K562 (cell line): ENCODE results near the gene GPR142. TPM values are rescaled to one million over a fixed set of nuclear protein-coding genes. Genes with fewer than 3 reads are reported as not detected.

Source experiments
- ATAC-seq: fragments of 200-7000 bp; cut with Tn5 transposase; 3 replicates; pipeline ENCODE4 v1.9.1; 2020; ENCODE audit warnings: moderate library complexity
- BruUV-seq: library from RNA; stranded (reverse); fragments of 400-500 nt; replicated peaks from 2 replicates; lab custom pipeline; 2021; lab: Mats Ljungman, UMichigan
- CTCF ChIA-PET: fragments of 300-600 bp; formaldehyde crosslinking; extraction: SDS; loops from one replicate; lab custom pipeline; 2021; ENCODE audit warnings: low intra/inter-chr PET ratio; lab: Yijun Ruan, JAX
- POLR2A ChIA-PET: fragments of 300-600, 350-650 bp; sonication (Branson Sonifier 250); formaldehyde crosslinking; extraction: SDS; loops from one replicate; lab custom pipeline; 2021; ENCODE audit warnings: antibody characterized with exemption, inconsistent platforms; lab: Yijun Ruan, JAX
- DNase-seq, 4 experiments: peaks; one replicate each; pipeline versions ENCODE4 v3.0.0 to v3.0.0-alpha.2; 2011 to 2018; ENCODE audit warnings: low spot score in 3 of 4, mixed read lengths in 3 of 4; ENCODE audit errors: extremely low read depth in 1 of 4
- FAIRE-seq: peaks from 2 replicates; lab custom pipeline; 2011; peaks lifted over from hg19 to GRCh38; lab: Jason Lieb, UNC
- H2AFZ ChIP-seq: 2 replicates; pipeline ENCODE4 v1.6.0; 2011; ENCODE audit warnings: low read depth, low read length, control low read depth, inconsistent platforms
- H3K27ac ChIP-seq: fragments of 200-600 bp; 3 replicates; pipeline ENCODE4 v1.8.0; 2011; ENCODE audit warnings: low read depth, mild to moderate bottlenecking, control low read depth, inconsistent platforms, low read length, moderate library complexity, mixed read lengths; ENCODE audit errors: extremely low read depth
- H3K27me3 ChIP-seq, 2 experiments: fragments of 300-600 bp in 1 of 2; 2 replicates in 1 of 2; 3 replicates in 1 of 2; pipeline versions ENCODE4 v1.6.0 to v1.8.0; 2011; ENCODE audit warnings: inconsistent platforms in 2 of 2, low read length in 2 of 2, mild to moderate bottlenecking in 1 of 2, mixed read lengths in 1 of 2, moderate library complexity in 1 of 2; ENCODE audit not compliant: control insufficient read depth in 2 of 2, insufficient read depth in 2 of 2
- H3K36me3 ChIP-seq: fragments of 300-600 bp; 3 replicates; pipeline ENCODE4 v1.8.0; 2011; ENCODE audit warnings: mild to moderate bottlenecking, low read length, inconsistent platforms; ENCODE audit not compliant: control insufficient read depth, insufficient read depth
- H3K4me1 ChIP-seq, 2 experiments: fragments of 200-600 bp in 1 of 2; replicated peaks in 1 of 2; 2 replicates in 1 of 2; 3 replicates in 1 of 2; pipeline versions ENCODE4 v1.5.1 to v1.8.0; 2011; ENCODE audit warnings: inconsistent platforms in 2 of 2, low read length in 2 of 2, mild to moderate bottlenecking in 1 of 2, mixed read lengths in 1 of 2, moderate library complexity in 1 of 2; ENCODE audit not compliant: control insufficient read depth in 2 of 2, insufficient read depth in 2 of 2
- H3K4me2 ChIP-seq: 2 replicates; pipeline ENCODE4 v1.6.1; 2011; ENCODE audit warnings: low read length, control low read depth, inconsistent platforms, mixed read lengths; ENCODE audit not compliant: insufficient read depth
- H3K4me3 ChIP-seq: fragments of 200-600 bp; sonication (generic), shearing (Covaris generic); 2 replicates; pipeline ENCODE4 v1.5.1; 2016; ENCODE audit warnings: control low read depth, inconsistent platforms
- H3K79me2 ChIP-seq: fragments of 200-600 bp; 3 replicates; pipeline ENCODE4 v1.8.0; 2011; ENCODE audit warnings: low read length, inconsistent platforms; ENCODE audit not compliant: control insufficient read depth, insufficient read depth
- H3K9ac ChIP-seq, 2 experiments: 2 replicates each; pipeline versions ENCODE4 v1.6.0 to v1.6.1; 2011; ENCODE audit warnings: low read depth in 2 of 2, low read length in 2 of 2, control low read depth in 1 of 2, inconsistent platforms in 1 of 2, mild to moderate bottlenecking in 1 of 2, mixed read lengths in 1 of 2; ENCODE audit not compliant: insufficient read depth in 1 of 2
- H3K9me1 ChIP-seq: one replicate; pipeline ENCODE4 v1.6.0; 2011; ENCODE audit warnings: inconsistent platforms, mild to moderate bottlenecking, low read length, moderate library complexity; ENCODE audit not compliant: control insufficient read depth, insufficient read depth
- H3K9me3 ChIP-seq: replicated peaks from 2 replicates; pipeline ENCODE4 v1.5.1; 2011; ENCODE audit warnings: low read depth, low read length, inconsistent platforms; ENCODE audit not compliant: control insufficient read depth, insufficient read depth
- H4K20me1 ChIP-seq: replicated peaks from 2 replicates; pipeline ENCODE4 v1.6.1; 2011; ENCODE audit warnings: low read length, inconsistent platforms, mixed read lengths; ENCODE audit not compliant: control insufficient read depth, insufficient read depth
- BCLAF1 ChIP-seq, 2 experiments: fragments of 450-650 bp in 1 of 2; IDR thresholded peaks; 2 replicates each; pipeline ENCODE4 v1.6.1; 2011 to 2017; ENCODE audit warnings: low read depth in 2 of 2, antibody characterized with exemption in 1 of 2, borderline replicate concordance in 1 of 2, low read length in 1 of 2, mild to moderate bottlenecking in 1 of 2, mixed read lengths in 1 of 2; ENCODE audit not compliant: control insufficient read depth in 1 of 2
- E4F1 ChIP-seq: fragments of 250-450 bp; sonication (Bioruptor Pico); IDR thresholded peaks from 2 replicates; pipeline ENCODE4 v1.5.0; 2021; ENCODE audit warnings: mild to moderate bottlenecking, borderline replicate concordance
- ETV1 ChIP-seq: fragments of 450-650 bp; conservative IDR thresholded peaks from 2 replicates; pipeline ENCODE4 v1.6.1; 2016; ENCODE audit warnings: missing genetic modification characterization, control low read depth, low read depth, missing compliant biosample characterization
- KAT2B ChIP-seq: IDR thresholded peaks from one replicate; pipeline ENCODE4 v1.6.1; 2012; ENCODE audit warnings: low read depth, mild to moderate bottlenecking, control low read depth, inconsistent platforms, low read length, moderate library complexity
- MITF ChIP-seq: IDR thresholded peaks from 2 replicates; pipeline ENCODE4 v1.6.1; 2014; ENCODE audit warnings: antibody characterized with exemption
- NCOA1 ChIP-seq: fragments of 450-650 bp; IDR thresholded peaks from 2 replicates; pipeline ENCODE4 v1.6.1; 2016; ENCODE audit warnings: low read depth
- SMC3 ChIP-seq: conservative IDR thresholded peaks from 2 replicates; pipeline ENCODE4 v1.6.1; 2011; ENCODE audit warnings: low read depth, low read length, improper control_type of control experiment; ENCODE audit not compliant: insufficient read depth
- STAT5B ChIP-seq: fragments of 250-450 bp; sonication (Bioruptor Pico); IDR thresholded peaks from 2 replicates; pipeline ENCODE4 v1.8.0; 2021; ENCODE audit warnings: mild to moderate bottlenecking, inconsistent platforms
- VEZF1 ChIP-seq: fragments of 200-800 bp; sonication (Bioruptor generic); IDR thresholded peaks from 2 replicates; pipeline ENCODE4 v1.6.1; 2017; ENCODE audit warnings: missing genetic modification characterization, missing compliant biosample characterization
- ZNF121 ChIP-seq: sonication (generic); formaldehyde crosslinking; conservative IDR thresholded peaks from 2 replicates; pipeline ENCODE4 v1.8.0; 2022; ENCODE audit warnings: missing genetic modification reagents
- ZNF707 ChIP-seq: fragments of 250-450 bp; sonication (Bioruptor Pico); conservative IDR thresholded peaks from 2 replicates; pipeline ENCODE4 v1.8.0; 2022; ENCODE audit warnings: inconsistent platforms, mild to moderate bottlenecking, moderate library complexity
- WGBS: fragments of 100-300 bp; shearing (Covaris generic); methylation state at CpG from one replicate; pipeline ENCODE4 v1.1.6; 2016; ENCODE audit warnings: low coverage, mixed read lengths; ENCODE audit not compliant: insufficient coverage; ENCODE audit errors: missing lambda C conversion rate; 5-methylcytosine and 5-hydroxymethylcytosine counted together
- in situ Hi-C: fragments of 300-500 bp; cut with MboI; formaldehyde crosslinking; loops from 4 replicates; pipeline ENCODE4 v1.15.0; 2018; ENCODE audit warnings: inconsistent platforms, mixed read lengths
- intact Hi-C: fragments of 100-400 bp; cut with micrococcal nuclease; formaldehyde crosslinking; loops from 2 replicates; pipeline ENCODE4 v1.14.2; 2022
- polyA plus RNA-seq, 8 experiments: library from polyadenylated mRNA; depleted of rRNA in 4 of 8; stranded (reverse) in 5 of 8; unstranded in 3 of 8; fragments of >200 nt; fragmentation: Nextera tagmentation in 2 of 8; fragmentation: Illumina TruSeq in 1 of 8; extraction: Ambion mirVana in 2 of 8; extraction: Trizol in 1 of 8; gene quantifications; 2 replicates each; pipeline versions ENCODE4 v1.2.1 to v1.2.3, GENCODE V29; 2011 to 2014; ENCODE audit warnings: inconsistent platforms in 1 of 8, missing spikeins in 1 of 8
- total RNA-seq, 7 experiments: library from RNA; depleted of rRNA in 6 of 7; stranded (reverse); fragments of >200 nt in 6 of 7; fragmentation: Illumina TruSeq in 2 of 7; extraction: Trizol in 2 of 7; gene quantifications; 2 replicates each; pipeline versions ENCODE4 v1.2.1 to v1.2.3, GENCODE V29; 2011 to 2021; ENCODE audit warnings: low replicate concordance in 1 of 7

Gene GPR142
- total and polyA plus RNA-seq, 9 of the 15 experiments (the other 6 are each of a cell fraction or from before 2014, with no cell fraction given): not detected

GRCh38 chr17:74368341-74369081 is 1.2 kb downstream of the GPR142 start:
- in situ Hi-C loops (no loop called here), intact Hi-C loops (loop anchor here (2.0 to 5.0 kb wide), 3 partner anchors 88 to 164 kb away; partner anchors contain the start of gene CD300LB)
- H3K36me3 ChIP-seq: no peaks in the 10 kb centered on the region
- H4K20me1 ChIP-seq: peaks cover 9% of the 10 kb centered on the region; the same call in 1 of the 2 replicates
- no peak overlapping the region for H3K4me3 ChIP-seq
- no peak overlapping the region for H3K4me2 ChIP-seq
- no TSS peak for BruUV-seq
- ChIA-PET CTCF (interaction anchor here (1.1 to 2.0 kb wide), 4 partner anchors 89 to 165 kb away, joined by 3 to 18 read pairs (median 9); no protein-coding TSS in a partner anchor), POLR2A (interaction anchor here (0.6 to 1.3 kb wide), 4 partner anchors 9 to 668 kb away, joined by 3 to 7 read pairs (median 4); no protein-coding TSS in a partner anchor)
- H3K79me2 ChIP-seq: no peaks in the 10 kb centered on the region
- 21% methylated on average over 12 of the region's 14 CpGs for WGBS
- H3K4me1 ChIP-seq: peaks cover 0 to 22% of the 10 kb centered on the region in 2 experiments; a peak in 1 of 5 replicates
- H2AFZ ChIP-seq: no peak overlapping the region
- no peaks in the 10 kb centered on the region for H3K9me1 ChIP-seq
- FAIRE-seq (peak; percentile 77), DNase-seq (peak; percentile 79 to 88 (median 88)), ATAC-seq (peak; percentile 91)
- no peak overlapping the region for H3K27ac ChIP-seq
- peaks cover 23 to 49% of the 10 kb centered on the region in 2 experiments for H3K27me3 ChIP-seq
- no peaks in the 10 kb centered on the region for H3K9me3 ChIP-seq
- H3K9ac ChIP-seq: no peak overlapping the region; a peak in 1 of 4 replicates
- TF ChIP-seq BCLAF1 (IDR thresholded peaks at IDR 0.05; ENCODE audit: borderline replicate concordance in 1 of 2, control insufficient read depth in 1 of 2, low read depth in 2 of 2, low read length in 1 of 2) (no peak), ZNF707 (no peak), SMC3 (peak; percentile 90), E4F1 (CRISPR knock-in tag) (no peak), ETV1 (tag) (no peak), VEZF1 (CRISPR knock-in tag) (peak; percentile 97), STAT5B (no peak), ZNF121 (no peak), NCOA1 (no peak), KAT2B (no peak), MITF (no peak)
